NCI-H2196 treated with DMSO at 0.1 percent for 48 hours (cell line): Measurements from ENCODE around the gene C6orf136.
"Not testable (repeated sequence)": the region's sequence is repeated elsewhere in the genome, so short reads cannot be mapped to it uniquely, and the experiment has no call there.

ENCODE experiments used
- DNase-seq: peaks from one replicate; lab custom pipeline; 2025; ENCODE audit not compliant: unreplicated experiment; lab: John Stamatoyannopoulos, UW

Gene C6orf136

DNA sequence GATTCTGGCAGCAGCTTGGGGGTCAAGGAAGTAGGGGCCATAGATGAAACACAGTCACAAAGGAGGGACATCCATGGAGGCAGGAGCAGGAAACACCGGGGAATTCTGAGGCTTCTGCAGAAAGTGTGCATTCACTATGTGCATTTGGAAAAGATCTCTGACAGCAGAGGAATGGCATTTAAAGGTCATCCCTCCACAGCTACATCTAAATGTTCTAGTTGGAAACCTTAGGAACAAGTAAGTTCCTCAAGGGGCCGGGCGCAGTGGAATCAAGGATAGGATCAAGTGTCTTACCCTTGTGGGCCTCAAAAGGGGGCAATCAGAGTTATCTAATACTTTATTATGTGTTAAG lies 8.8 kb downstream of the C6orf136 start:
- DNase-seq = no peak

GRCh38 chr6:30656513-30656912 lies 9.6 kb downstream of the C6orf136 start:
- no peak for DNase-seq

DNA sequence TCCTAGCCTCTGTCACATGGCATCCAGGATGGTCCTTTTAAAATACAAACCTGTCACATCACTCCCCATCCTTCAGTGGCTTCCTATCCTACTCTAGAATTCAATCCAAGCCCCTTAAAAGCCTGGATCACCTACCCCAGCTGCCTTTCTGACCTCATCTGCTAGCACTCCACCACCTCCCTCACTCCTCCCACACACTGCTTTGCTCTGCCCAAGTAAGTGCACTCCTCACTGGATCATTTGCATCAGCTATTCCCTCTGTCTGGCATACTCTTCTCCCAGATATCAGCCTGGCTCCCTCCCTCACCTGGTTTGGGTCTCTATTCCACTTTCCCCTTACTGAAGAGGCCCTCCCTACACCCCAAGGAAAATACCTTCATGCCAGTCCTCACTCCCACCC lies 10.5 kb downstream of the C6orf136 start:
- DNase-seq = no peak

- DNase-seq = not testable (repeated sequence)
Observed at GRCh38 chr6:30657922-30658321, 11.0 kb downstream of the C6orf136 start.

DNA sequence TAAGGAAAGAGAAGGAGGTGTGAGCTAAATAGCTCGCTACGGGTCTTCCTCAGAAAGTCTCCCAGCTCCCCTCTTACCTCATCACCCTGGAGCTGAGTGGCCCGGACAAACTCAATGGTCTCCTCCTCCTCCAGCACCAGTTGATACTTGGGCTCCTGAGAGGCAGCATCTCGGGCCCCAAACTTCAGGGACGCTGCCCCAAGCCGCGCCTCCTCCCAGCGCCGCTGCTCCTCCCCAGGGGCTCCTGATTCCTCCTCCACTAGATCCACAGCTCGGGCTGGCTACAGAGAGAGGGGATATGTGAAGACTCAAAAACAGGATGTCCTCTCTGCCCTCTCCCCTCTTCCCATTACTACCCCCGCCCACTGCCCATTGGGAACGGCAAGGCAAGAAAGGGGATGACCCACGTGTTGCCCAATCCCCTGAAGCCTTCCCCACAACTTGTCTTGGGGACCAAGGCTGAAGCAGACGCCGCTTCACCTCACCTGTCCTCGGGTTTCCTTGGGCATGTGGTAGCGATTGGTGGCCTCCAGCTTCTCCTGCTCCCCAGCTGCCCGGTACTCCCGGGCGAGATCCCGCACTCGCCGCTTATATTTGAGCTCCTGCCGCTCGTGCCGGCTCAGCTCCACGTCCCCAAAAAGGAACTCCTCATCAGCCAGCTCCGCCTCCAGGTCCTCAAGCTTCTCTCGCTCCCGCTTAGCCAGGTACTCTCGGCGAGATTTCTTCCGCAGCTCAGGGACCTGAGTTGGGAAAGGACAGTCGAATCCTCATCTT lies 18.2 kb downstream of the C6orf136 start:
- DNase-seq = no peak

- DNase-seq = not testable (repeated sequence)
Observed at GRCh38 chr6:30666300-30666699, 19.4 kb downstream of the C6orf136 start.

GRCh38 chr6:30670760-30671527 lies 24.0 kb downstream of the C6orf136 start:
- no peak for DNase-seq

- peak; percentile 85 for DNase-seq
Observed at GRCh38 chr6:30672445-30673253, 25.7 kb downstream of the C6orf136 start, which contains the start of gene DHX16. TSS of gene DHX16 (minus strand) at chr6:30673006. CDS start at chr6:30672841, 165 bp downstream.

- DNase-seq = no peak
Observed at GRCh38 chr6:30676660-30677285, 29.8 kb downstream of the C6orf136 start.

GRCh38 chr6:30678964-30679726 lies 32.2 kb downstream of the C6orf136 start:
- peak; percentile 47 for DNase-seq

DNA sequence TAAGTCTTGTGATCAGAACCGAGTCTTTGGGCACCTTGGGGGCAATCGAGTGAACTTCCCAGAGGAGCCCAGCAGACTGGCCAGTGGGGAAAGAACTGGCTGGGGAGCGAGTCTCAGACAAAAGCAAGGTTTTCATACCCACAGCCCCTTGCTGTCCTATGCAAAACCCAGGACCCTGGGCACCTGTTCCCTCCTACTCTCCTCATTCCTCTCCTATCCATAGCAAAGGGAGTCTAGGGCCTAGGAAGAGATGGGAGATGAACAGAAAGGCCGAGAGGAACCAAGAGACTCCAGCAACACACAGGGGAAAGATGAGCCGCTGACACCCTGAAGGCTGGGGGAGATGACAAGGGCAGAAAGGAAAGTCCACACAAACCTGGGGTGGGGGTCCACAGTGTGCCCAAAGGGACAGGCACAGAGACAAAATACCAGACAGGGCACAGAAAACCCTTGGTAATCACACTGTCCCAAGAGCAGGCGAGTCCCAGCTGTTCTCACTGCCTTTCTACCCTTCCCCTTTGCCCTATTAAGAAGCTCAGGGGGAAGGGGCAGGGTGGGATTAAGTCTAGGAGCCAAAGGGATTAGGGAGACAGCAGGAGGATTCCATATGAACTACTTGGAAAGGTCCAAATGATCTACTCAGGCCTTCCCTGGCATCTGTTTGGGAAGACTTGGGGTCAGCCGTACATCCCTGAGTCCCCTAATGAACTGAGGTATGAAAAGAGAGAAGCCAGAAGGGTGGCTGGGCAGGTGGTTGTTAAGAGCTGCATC lies 33.0 kb downstream of the C6orf136 start:
- DNase-seq = no peak

GRCh38 chr6:30681766-30682142 lies 34.8 kb downstream of the C6orf136 start:
- DNase-seq = no peak

- no peak for DNase-seq
Observed at GRCh38 chr6:30682143-30683117, 35.5 kb downstream of the C6orf136 start.

GRCh38 chr6:30683183-30683979 lies 36.4 kb downstream of the C6orf136 start:
- DNase-seq = no peak

- DNase-seq = no peak
Observed at GRCh38 chr6:30683980-30684338, 37.0 kb downstream of the C6orf136 start.

DNA sequence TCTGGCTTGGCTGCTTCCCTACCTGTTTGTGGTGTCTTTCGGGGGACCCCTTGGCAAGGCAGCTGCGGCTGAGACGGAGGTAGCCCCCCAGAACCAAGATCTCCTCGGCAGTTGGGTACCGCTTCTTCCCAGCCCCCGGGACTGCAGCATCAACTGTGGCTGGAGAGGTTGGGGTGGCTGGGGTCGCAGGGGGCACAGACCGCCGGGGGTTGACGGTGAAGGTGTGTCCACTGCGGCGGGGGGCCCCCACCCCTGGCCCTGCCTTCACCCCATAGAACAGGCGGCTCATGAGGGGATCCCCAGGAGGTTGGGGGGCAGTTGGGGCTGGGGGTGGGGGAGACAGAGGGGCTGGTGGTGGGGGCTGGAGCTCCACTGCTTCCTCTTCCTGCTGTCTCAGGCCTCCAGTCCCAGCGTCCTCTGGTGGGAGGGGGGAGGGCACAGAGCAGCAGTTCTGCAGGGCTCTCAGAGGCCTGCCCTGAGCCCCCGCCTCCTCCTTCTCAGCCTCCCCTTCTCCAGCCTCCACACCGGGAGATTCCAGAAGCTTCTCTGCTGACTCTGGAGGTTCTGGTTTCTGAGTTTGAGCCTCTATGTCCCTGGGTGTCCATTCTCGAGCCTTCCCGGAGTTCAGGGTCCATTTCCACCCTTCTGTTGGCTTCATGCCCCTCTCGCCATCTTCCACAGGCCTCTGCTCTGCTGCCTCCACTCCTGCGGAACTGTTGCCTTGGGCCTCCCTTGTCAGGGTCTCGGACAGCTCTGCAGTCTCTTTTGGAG lies 37.6 kb downstream of the C6orf136 start:
- no peak for DNase-seq
